Suprapubic skin (tissue), 4 donors: ENCODE measurements around the gene MLX. TPM values are rescaled to one million over a fixed set of nuclear protein-coding genes. Genes with fewer than 3 reads are reported as not detected.

Source experiments
- total RNA-seq, 4 donors: library from RNA; depleted of rRNA; stranded (reverse); fragments of >200 nt; gene quantifications; one replicate each; pipeline ENCODE4 v1.1.0, GENCODE V29; 2016

The MLX gene
- total RNA-seq, 4 donors from 2014 or later: 34.7 to 62.5 (median 44.3) TPM

Other genes starting within 250 kb of the MLX start
- gene STAT3, start 178.7 kb upstream of the MLX start, total RNA-seq: 100 to 1,000 TPM; 144 to 174 (median 152) TPM
- gene CAVIN1, start 143.8 kb upstream of the MLX start, total RNA-seq: 100 to 1,000 TPM; 153 to 224 (median 182) TPM
- gene ATP6V0A1, start 108.2 kb upstream of the MLX start, total RNA-seq: 100 to 1,000 TPM; 102 to 194 (median 142) TPM
- gene NAGLU, start 30.9 kb upstream of the MLX start, total RNA-seq: 10 to 100 TPM; 19.8 to 40.1 (median 30.4) TPM
- 1 to 10 TPM; 1.2 to 8.8 (median 3.2) TPM for gene HSD17B1, start 14.2 kb upstream of the MLX start, total RNA-seq
- gene COASY, start 5.0 kb upstream of the MLX start, total RNA-seq: 10 to 100 TPM; 41.1 to 54.0 (median 46.0) TPM
- gene PSMC3IP, start 10.6 kb downstream of the MLX start, total RNA-seq: 1 to 10 TPM; 2.3 to 4.0 (median 3.6) TPM
- 10 to 100 TPM; 87.9 to 97.0 (median 91.1) TPM for gene RETREG3, start 42.3 kb downstream of the MLX start, total RNA-seq
- gene TUBG1, start 42.6 kb downstream of the MLX start, total RNA-seq: 10 to 100 TPM; 28.6 to 55.3 (median 54.2) TPM
- 10 to 100 TPM; 10.9 to 32.3 (median 12.7) TPM for gene TUBG2, start 92.2 kb downstream of the MLX start, total RNA-seq
- 10 to 100 TPM; 38.7 to 58.4 (median 45.3) TPM for gene PLEKHH3, start 109.9 kb downstream of the MLX start, total RNA-seq
- 1 to 10 TPM in 2 of 4 donors, under 1 TPM in 2; 0.29 to 1.2 (median 0.85) TPM for gene CCR10, start 114.7 kb downstream of the MLX start, total RNA-seq
- gene CNTNAP1, start 115.4 kb downstream of the MLX start, total RNA-seq: 1 to 10 TPM in 3 of 4 donors, under 1 TPM in 1; 0.79 to 3.3 (median 1.2) TPM
- gene EZH1, start 177.9 kb downstream of the MLX start, total RNA-seq: 100 to 1,000 TPM in 1 of 4 donors, 10 to 100 TPM in 3; 33.2 to 105 (median 51.0) TPM
- gene RAMP2, start 194.1 kb downstream of the MLX start, total RNA-seq: 10 to 100 TPM in 3 of 4 donors, 1 to 10 TPM in 1; 5.2 to 21.8 (median 14.7) TPM
- gene VPS25, start 206.3 kb downstream of the MLX start, total RNA-seq: 10 to 100 TPM; 49.1 to 66.5 (median 59.0) TPM
- gene WNK4, start 213.5 kb downstream of the MLX start, total RNA-seq: 1 to 10 TPM in 1 of 4 donors, under 1 TPM in 2, not detected in 1; 0.40 to 1.1 (median 0.98) TPM
- gene COA3, start 231.6 kb downstream of the MLX start, total RNA-seq: 10 to 100 TPM; 32.7 to 59.1 (median 49.5) TPM
- gene CNTD1, start 231.8 kb downstream of the MLX start, total RNA-seq: under 1 TPM in 1 of 4 donors, not detected in 3; 0.42 TPM